Uterus (tissue), 2 donors: ENCODE results near the gene PTGES2.

Experiments used
- POLR2A ChIP-seq, 2 donors: fragments of 450-650 bp; IDR thresholded peaks; one replicate each; pipeline ENCODE4 v1.6.1; 2016; ENCODE audit warnings: antibody characterized with exemption in 2 of 2, mild to moderate bottlenecking in 1 of 2, moderate library complexity in 1 of 2
- TF ChIP-seq, protein P1 (sequence below), 4 experiments: fragments of 200-600 bp in 2 of 4; fragments of 450-650 bp in 2 of 4; sonication (generic) in 2 of 4; IDR thresholded peaks; one replicate each; pipeline ENCODE4 v1.5.1; 2016 to 2019; ENCODE audit warnings: antibody characterized with exemption in 4 of 4, mild to moderate bottlenecking in 2 of 4, moderate library complexity in 1 of 4

DNA sequence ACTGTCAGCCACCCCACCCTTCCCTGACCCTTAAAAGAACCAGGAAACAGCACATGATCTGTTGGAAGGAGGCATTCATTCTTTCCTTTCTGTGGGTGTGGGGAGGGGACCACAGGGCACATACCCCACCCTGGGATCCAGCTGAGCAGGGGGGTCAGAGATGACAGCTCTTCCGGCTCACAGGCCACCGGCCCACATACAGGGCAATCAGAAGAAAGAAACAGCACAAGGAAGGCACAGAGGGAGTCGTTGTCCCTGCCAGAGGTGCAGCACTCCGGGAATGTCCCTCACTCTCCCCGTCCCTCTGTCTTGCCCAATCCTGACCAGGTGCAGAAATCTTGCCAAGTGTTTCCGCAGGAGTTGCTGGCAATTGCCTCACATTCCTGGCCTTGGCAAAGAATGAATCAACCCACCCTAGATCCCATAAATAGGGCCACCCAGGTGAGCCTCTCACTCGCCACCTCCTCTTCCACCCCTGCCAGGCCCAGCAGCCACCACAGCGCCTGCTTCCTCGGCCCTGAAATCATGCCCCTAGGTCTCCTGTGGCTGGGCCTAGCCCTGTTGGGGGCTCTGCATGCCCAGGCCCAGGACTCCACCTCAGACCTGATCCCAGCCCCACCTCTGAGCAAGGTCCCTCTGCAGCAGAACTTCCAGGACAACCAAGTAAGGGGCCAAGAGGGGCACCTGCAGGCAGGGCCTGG is 21.6 kb upstream of the PTGES2 start, which contains the start of gene LCN2:
- TF ChIP-seq, protein P1, sequence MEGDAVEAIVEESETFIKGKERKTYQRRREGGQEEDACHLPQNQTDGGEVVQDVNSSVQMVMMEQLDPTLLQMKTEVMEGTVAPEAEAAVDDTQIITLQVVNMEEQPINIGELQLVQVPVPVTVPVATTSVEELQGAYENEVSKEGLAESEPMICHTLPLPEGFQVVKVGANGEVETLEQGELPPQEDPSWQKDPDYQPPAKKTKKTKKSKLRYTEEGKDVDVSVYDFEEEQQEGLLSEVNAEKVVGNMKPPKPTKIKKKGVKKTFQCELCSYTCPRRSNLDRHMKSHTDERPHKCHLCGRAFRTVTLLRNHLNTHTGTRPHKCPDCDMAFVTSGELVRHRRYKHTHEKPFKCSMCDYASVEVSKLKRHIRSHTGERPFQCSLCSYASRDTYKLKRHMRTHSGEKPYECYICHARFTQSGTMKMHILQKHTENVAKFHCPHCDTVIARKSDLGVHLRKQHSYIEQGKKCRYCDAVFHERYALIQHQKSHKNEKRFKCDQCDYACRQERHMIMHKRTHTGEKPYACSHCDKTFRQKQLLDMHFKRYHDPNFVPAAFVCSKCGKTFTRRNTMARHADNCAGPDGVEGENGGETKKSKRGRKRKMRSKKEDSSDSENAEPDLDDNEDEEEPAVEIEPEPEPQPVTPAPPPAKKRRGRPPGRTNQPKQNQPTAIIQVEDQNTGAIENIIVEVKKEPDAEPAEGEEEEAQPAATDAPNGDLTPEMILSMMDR (IDR thresholded peaks at IDR 0.05), result no peak
- TF ChIP-seq POLR2A (IDR thresholded peaks at IDR 0.05), result no peak
